ENCODE data around the gene TUBGCP4.

Gene TUBGCP4

GRCh38 chr15:43329960-43330779 lies 40.7 kb upstream of the TUBGCP4 start, which contains the start of gene LCMT2 (continued):
- TF ChIP-seq ZNF580 (tag by site-specific recombination; IDR thresholded peaks at IDR 0.05) (peak; percentile 75; the same call in 1 of the 2 replicates), HOXD13 (CRISPR knock-in tag; IDR thresholded peaks at IDR 0.05; ENCODE audit: borderline replicate concordance) (no peak), ZNF280C (tag by site-specific recombination; IDR thresholded peaks at IDR 0.05) (no peak), ZNF654 (tag by site-specific recombination; IDR thresholded peaks at IDR 0.05; ENCODE audit: low read depth) (no peak), ZNF274 (IDR thresholded peaks at IDR 0.05; ENCODE audit: low read length) (no peak), ZNF274 (tag by site-specific recombination; IDR thresholded peaks at IDR 0.05; ENCODE audit: borderline replicate concordance) (no peak), ZNF843 (tag by site-specific recombination; IDR thresholded peaks at IDR 0.05) (peak; percentile 41; the same call in 1 of the 2 replicates), PRDM6 (tag by site-specific recombination; IDR thresholded peaks at IDR 0.05) (no peak), PRDM4 (tag by site-specific recombination; IDR thresholded peaks at IDR 0.05) (no peak), ZNF623 (tag by site-specific recombination; IDR thresholded peaks at IDR 0.05) (0 out of 2 replicates have a peak, but pooled peaks have one; percentile 17), TSHZ1 (tag by site-specific recombination; IDR thresholded peaks at IDR 0.05; ENCODE audit: borderline replicate concordance) (no peak), ZNF133 (tag by site-specific recombination; IDR thresholded peaks at IDR 0.05) (no peak), GLI2 (tag by site-specific recombination; IDR thresholded peaks at IDR 0.05; ENCODE audit: borderline replicate concordance, low read depth) (no peak), ZNF341 (tag by site-specific recombination; IDR thresholded peaks at IDR 0.05; ENCODE audit: low read depth) (peak; percentile 21; the same call in 1 of the 2 replicates), MZF1 (tag by site-specific recombination; IDR thresholded peaks at IDR 0.05; ENCODE audit: borderline replicate concordance) (no peak), ZNF10 (tag by site-specific recombination; IDR thresholded peaks at IDR 0.05) (no peak), ZNF148 (tag by site-specific recombination; IDR thresholded peaks at IDR 0.05; ENCODE audit: borderline replicate concordance) (no peak), ZNF549 (tag by site-specific recombination; IDR thresholded peaks at IDR 0.05) (no peak), GLIS2 (tag by site-specific recombination; IDR thresholded peaks at IDR 0.05) (peak; percentile 72; the same call in 1 of the 2 replicates), ZFHX2 (tag by site-specific recombination; conservative IDR thresholded peaks at IDR 0.05) (no peak), KLF9 (tag by site-specific recombination; IDR thresholded peaks at IDR 0.05; ENCODE audit: low read depth) (peak; percentile 40; the same call in 1 of the 2 replicates), GFI1B (tag by site-specific recombination; IDR thresholded peaks at IDR 0.05) (no peak), SCRT2 (tag by site-specific recombination; IDR thresholded peaks at IDR 0.05) (no peak), SP3 (tag by site-specific recombination; IDR thresholded peaks at IDR 0.05) (no peak), ZNF239 (tag by site-specific recombination; IDR thresholded peaks at IDR 0.05) (no peak), BCL11A (tag by site-specific recombination; IDR thresholded peaks at IDR 0.05; ENCODE audit: low read depth) (no peak), ZNF473 (tag by site-specific recombination; IDR thresholded peaks at IDR 0.05) (no peak)

All from HEK293 (cell line).